Erythroblast (primary cell): ENCODE data around the gene HNRNPLL.

Experiments used
- GATA1 ChIP-seq: IDR thresholded peaks from 2 replicates; pipeline ENCODE4 v1.6.1; 2011; ENCODE audit warnings: low read depth, mild to moderate bottlenecking, control low read depth, low read length, moderate library complexity
- POLR2A ChIP-seq: IDR thresholded peaks from 2 replicates; pipeline ENCODE4 v1.6.1; 2011; ENCODE audit warnings: mild to moderate bottlenecking, low read length

DNA sequence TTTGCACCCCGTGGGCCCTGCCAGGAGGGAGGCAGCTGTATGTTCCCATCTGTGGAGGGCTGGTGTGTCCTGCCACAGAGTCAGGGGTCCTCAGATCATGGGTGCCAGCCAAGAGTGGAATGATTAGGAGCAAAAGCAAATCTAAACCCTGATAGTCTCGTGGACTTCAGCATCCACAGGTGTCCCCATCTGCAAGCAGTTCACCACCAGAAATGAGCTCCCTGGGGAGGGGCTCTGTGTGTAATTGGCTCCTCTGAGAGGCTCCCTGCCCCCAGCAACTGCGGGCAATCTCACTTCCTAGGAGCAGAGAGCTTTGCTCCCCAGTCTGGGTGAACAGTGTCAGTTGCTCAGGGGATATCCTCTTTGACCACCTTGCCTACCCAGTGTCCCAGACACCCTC lies 78.1 kb downstream of the HNRNPLL start:
- no peak for TF ChIP-seq POLR2A
- TF ChIP-seq GATA1 = no peak
